ENCODE data around the gene MMP3.
A peak's percentile ranks its signal among the peaks of the same experiment; 100 is the strongest.
"Not testable (repeated sequence)": the region's sequence is repeated elsewhere in the genome, so short reads cannot be mapped to it uniquely, and the experiment has no call there.

Gene MMP3

GRCh38 chr11:102843489-102843888 is at the start of gene MMP3:
MMP3 (minus strand) TSS chr11:102843609; CDS start chr11:102843546, 63 bp downstream.
- Histone ChIP-seq H3K4me2 (no peak within 1 kb of the TSS), H3K4me3 (no peak within 1 kb of the TSS), H3K9me3 (replicated peaks in 1 of 11) (no peaks in the 10 kb centered on the region), H3K27me3 (no peaks in the 10 kb centered on the region), H3K4me1 (no peaks in the 10 kb centered on the region), H3K9ac (no peak within 1 kb of the TSS), H3K36me3 (no peaks in the 10 kb centered on the region), H3K27ac (no peak within 1 kb of the TSS), H4K20me1 (no peaks in the 10 kb centered on the region)
- no peak for TF ChIP-seq Cebpa-rat (IDR thresholded peaks at IDR 0.05)

- no peaks in the 10 kb centered on the region for H3K36me3 ChIP-seq
- H3K27me3 ChIP-seq, result no peaks in the 10 kb centered on the region
- no peaks in the 10 kb centered on the region for H4K20me1 ChIP-seq
- no peak overlapping the region for H3K9ac ChIP-seq
- H3K27ac ChIP-seq, result no peak overlapping the region
- H3K9me3 ChIP-seq (replicated peaks in 1 of 11), result peaks cover 0 to 22% (median 13%) of the 10 kb centered on the region in 11 experiments; a peak in 15 of 22 replicates
- H3K4me3 ChIP-seq, result no peak overlapping the region
- H3K4me1 ChIP-seq, result peaks cover 0 to 24% (median 0%) of the 10 kb centered on the region in 10 experiments; a peak in 3 of 20 replicates
- peak overlapping the region in 2 of 11 experiments; percentile 3 to 19; a peak in 1 of 22 replicates for H3K4me2 ChIP-seq
- TF ChIP-seq Cebpa-rat (IDR thresholded peaks at IDR 0.05), result no peak
These were observed 48.3 kb upstream of the MMP3 start for GRCh38 chr11:102891736-102892135.

- Histone ChIP-seq H3K36me3 (no peaks in the 10 kb centered on the region), H3K4me1 (peaks cover 0 to 64% (median 12%) of the 10 kb centered on the region in 10 experiments; a peak in 15 of 20 replicates), H3K9ac (no peak overlapping the region), H4K20me1 (no peaks in the 10 kb centered on the region), H3K27ac (no peak overlapping the region), H3K9me3 (replicated peaks in 1 of 11) (peaks cover 0 to 3% (median 0%) of the 10 kb centered on the region in 11 experiments; a peak in 2 of 22 replicates), H3K4me2 (peak overlapping the region in 2 of 11 experiments; percentile 34 to 39; a peak in 3 of 22 replicates), H3K4me3 (no peak overlapping the region), H3K27me3 (no peaks in the 10 kb centered on the region)
- TF ChIP-seq Cebpa-rat (IDR thresholded peaks at IDR 0.05), result no peak
These were observed 43.6 kb upstream of the MMP3 start for GRCh38 chr11:102886999-102887398.

GRCh38 chr11:102883141-102883540 is 39.7 kb upstream of the MMP3 start:
- H3K9me3 ChIP-seq (replicated peaks in 1 of 11), result peaks cover 0 to 10% (median 0%) of the 10 kb centered on the region in 11 experiments; a peak in 2 of 22 replicates
- no peaks in the 10 kb centered on the region for H3K36me3 ChIP-seq
- H3K4me3 ChIP-seq, result no peak overlapping the region
- peak overlapping the region in 8 of 11 experiments; percentile 52 to 99 (median 69); a peak in 16 of 22 replicates for H3K27ac ChIP-seq
- no peaks in the 10 kb centered on the region for H3K27me3 ChIP-seq
- H4K20me1 ChIP-seq, result no peaks in the 10 kb centered on the region
- no peak for TF ChIP-seq Cebpa-rat (IDR thresholded peaks at IDR 0.05)
- H3K4me2 ChIP-seq, result peak overlapping the region in 7 of 11 experiments; percentile 3 to 73 (median 61); a peak in 14 of 22 replicates
- peak overlapping the region in 6 of 11 experiments; percentile 7 to 88 (median 61); a peak in 9 of 22 replicates for H3K9ac ChIP-seq
- H3K4me1 ChIP-seq, result peaks cover 0 to 87% (median 21%) of the 10 kb centered on the region in 10 experiments; a peak in 15 of 20 replicates

GRCh38 chr11:102882389-102883024 is 39.1 kb upstream of the MMP3 start:
- Histone ChIP-seq H3K27ac (peak overlapping the region in 8 of 11 experiments; percentile 52 to 99 (median 72); a peak in 15 of 22 replicates), H3K4me2 (peak overlapping the region in 9 of 11 experiments; percentile 2 to 90 (median 61); a peak in 16 of 22 replicates), H3K9ac (peak overlapping the region in 5 of 11 experiments; percentile 7 to 88 (median 76); a peak in 9 of 22 replicates), H3K4me1 (peaks cover 0 to 93% (median 21%) of the 10 kb centered on the region in 10 experiments; a peak in 15 of 20 replicates), H3K36me3 (no peaks in the 10 kb centered on the region), H4K20me1 (no peaks in the 10 kb centered on the region), H3K27me3 (no peaks in the 10 kb centered on the region), H3K9me3 (replicated peaks in 1 of 11) (peaks cover 0 to 10% (median 0%) of the 10 kb centered on the region in 11 experiments; a peak in 2 of 22 replicates), H3K4me3 (no peak overlapping the region)
- no peak for TF ChIP-seq Cebpa-rat (IDR thresholded peaks at IDR 0.05)

GRCh38 chr11:102879801-102880200 is 36.4 kb upstream of the MMP3 start:
- TF ChIP-seq Cebpa-rat (IDR thresholded peaks at IDR 0.05), result no peak
- H3K4me3 ChIP-seq, result no peak overlapping the region
- no peaks in the 10 kb centered on the region for H3K36me3 ChIP-seq
- peak overlapping the region in 5 of 11 experiments; percentile 22 to 90 (median 64); a peak in 8 of 22 replicates for H3K4me2 ChIP-seq
- H3K27me3 ChIP-seq, result no peaks in the 10 kb centered on the region
- H3K9me3 ChIP-seq (replicated peaks in 1 of 11), result peaks cover 0 to 10% (median 0%) of the 10 kb centered on the region in 11 experiments; a peak in 2 of 22 replicates
- H3K9ac ChIP-seq, result peak overlapping the region in 3 of 11 experiments; percentile 51 to 80 (median 60); a peak in 3 of 22 replicates
- no peaks in the 10 kb centered on the region for H4K20me1 ChIP-seq
- peak overlapping the region in 4 of 11 experiments; percentile 15 to 99 (median 97); a peak in 6 of 22 replicates for H3K27ac ChIP-seq
- peaks cover 0 to 94% (median 21%) of the 10 kb centered on the region in 10 experiments; a peak in 15 of 20 replicates for H3K4me1 ChIP-seq

- H3K27ac ChIP-seq, result peak overlapping the region in 3 of 11 experiments; percentile 2 to 98 (median 83); a peak in 5 of 22 replicates
- H3K4me3 ChIP-seq, result no peak overlapping the region
- no peaks in the 10 kb centered on the region for H4K20me1 ChIP-seq
- peak overlapping the region in 1 of 11 experiments; percentile 79; a peak in 1 of 22 replicates for H3K9ac ChIP-seq
- H3K4me1 ChIP-seq, result peaks cover 0 to 89% (median 21%) of the 10 kb centered on the region in 10 experiments; a peak in 15 of 20 replicates
- no peaks in the 10 kb centered on the region for H3K27me3 ChIP-seq
- peak overlapping the region in 3 of 11 experiments; percentile 64 to 90 (median 77); a peak in 6 of 22 replicates for H3K4me2 ChIP-seq
- H3K9me3 ChIP-seq (replicated peaks in 1 of 11), result peaks cover 0 to 10% (median 0%) of the 10 kb centered on the region in 11 experiments; a peak in 2 of 22 replicates
- no peak for TF ChIP-seq Cebpa-rat (IDR thresholded peaks at IDR 0.05)
- H3K36me3 ChIP-seq, result no peaks in the 10 kb centered on the region
These were observed 35.2 kb upstream of the MMP3 start for GRCh38 chr11:102878595-102878994.

- H4K20me1 ChIP-seq, result no peaks in the 10 kb centered on the region
- peak within 1 kb of the TSS in 2 of 11 experiments; percentile 46 to 54; a peak in 3 of 22 replicates for H3K27ac ChIP-seq
- peaks cover 0 to 56% (median 3%) of the 10 kb centered on the region in 10 experiments; a peak in 10 of 20 replicates for H3K4me1 ChIP-seq
- TF ChIP-seq Cebpa-rat (IDR thresholded peaks at IDR 0.05), result no peak
- no peaks in the 10 kb centered on the region; a peak in 1 of 22 replicates for H3K36me3 ChIP-seq
- H3K9ac ChIP-seq, result peak within 1 kb of the TSS in 2 of 11 experiments; percentile 36 to 69; a peak in 4 of 22 replicates
- H3K4me2 ChIP-seq, result peak within 1 kb of the TSS in 2 of 11 experiments; percentile 55 to 90; a peak in 4 of 22 replicates
- H3K27me3 ChIP-seq, result no peaks in the 10 kb centered on the region
- no peaks in the 10 kb centered on the region for H3K9me3 ChIP-seq (replicated peaks in 1 of 11)
- H3K4me3 ChIP-seq, result peak within 1 kb of the TSS in 2 of 10 experiments; percentile 36 to 38; a peak in 4 of 20 replicates
These were observed 31.4 kb upstream of the MMP3 start, which contains the start of gene MMP12 for GRCh38 chr11:102874852-102875251. MMP12 (minus strand) TSS chr11:102874982; CDS start chr11:102874937, 45 bp downstream.

GRCh38 chr11:102869354-102869964 is 26.1 kb upstream of the MMP3 start:
- H3K4me3 ChIP-seq; H3K27ac ChIP-seq; H3K27me3 ChIP-seq; H3K9ac ChIP-seq; H4K20me1 ChIP-seq; H3K9me3 ChIP-seq (replicated peaks in 1 of 11): not testable (repeated sequence)
- Histone ChIP-seq H3K4me1 (peaks cover 0 to 26% (median 8%) of the 10 kb centered on the region in 10 experiments; a peak in 10 of 20 replicates), H3K4me2 (peak overlapping the region in 2 of 11 experiments; percentile 49 to 61; a peak in 1 of 22 replicates), H3K36me3 (peaks cover 0 to 20% (median 0%) of the 10 kb centered on the region in 11 experiments; a peak in 2 of 22 replicates)
